ENCODE measurements around the gene GALNT10. TPM values are rescaled to one million over a fixed set of nuclear protein-coding genes. Genes with fewer than 3 reads are reported as not detected.

GALNT10 gene
- total RNA-seq, 1 experiment from 2014 or later: 68.2 TPM

DNA sequence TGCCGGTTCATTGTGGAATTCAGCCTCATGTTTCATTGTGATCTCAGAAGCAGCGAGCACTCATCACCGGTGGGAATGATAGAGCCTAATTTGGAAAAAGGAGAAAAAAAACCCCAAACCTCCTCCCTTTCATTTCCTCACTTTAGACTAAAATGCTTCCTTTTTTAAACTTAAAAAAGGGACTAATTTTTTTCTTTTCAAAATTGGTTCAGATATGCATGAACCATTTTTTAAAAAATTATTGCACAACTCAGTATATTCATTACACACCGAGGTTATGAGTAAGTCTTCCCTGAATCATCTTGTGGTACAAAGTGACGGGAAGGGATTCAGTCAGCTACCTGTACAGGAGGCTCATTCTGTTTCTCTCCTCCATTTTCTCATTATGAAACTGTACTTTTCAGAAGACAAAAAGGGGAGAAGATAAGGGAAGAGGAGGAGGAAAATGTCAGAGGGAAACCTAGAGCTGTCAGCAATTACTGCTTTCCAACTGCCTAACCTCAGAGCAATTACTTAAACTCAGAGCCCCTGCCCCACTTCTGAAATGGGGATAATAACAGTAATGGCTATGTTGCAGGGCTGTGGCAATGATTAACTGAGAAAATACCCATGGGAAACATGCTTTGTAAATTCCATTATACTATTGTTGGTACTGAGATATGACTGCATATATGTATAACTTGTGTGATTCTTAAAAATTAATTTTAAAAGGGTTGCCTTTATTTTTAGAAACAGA is 24.0 kb downstream of the GALNT10 start:
- BruUV-seq (replicated peaks): no TSS peak
- no peaks in the 10 kb centered on the region for H3K9me3 Mint-ChIP-seq (ENCODE audit: low read depth, unreplicated experiment)
- intact Hi-C loops (cut with micrococcal nuclease; ENCODE audit: unreplicated experiment): no loop called here
- H3K4me3 Mint-ChIP-seq (ENCODE audit: low read depth, unreplicated experiment): no peak overlapping the region
- no peak for DNase-seq
- H3K27ac Mint-ChIP-seq (ENCODE audit: unreplicated experiment): peak overlapping the region; percentile 66
- CTCF ChIA-PET: interaction anchor here (1.0 kb wide), 1 partner anchor 20 kb away, joined by 4 read pairs; no protein-coding TSS in a partner anchor
- H3K4me1 Mint-ChIP-seq (ENCODE audit: low read depth, unreplicated experiment): peaks cover 10% of the 10 kb centered on the region
- H3K36me3 Mint-ChIP-seq (ENCODE audit: insufficient read depth, unreplicated experiment): peaks cover 5% of the 10 kb centered on the region
- H3K27me3 Mint-ChIP-seq (ENCODE audit: unreplicated experiment): no peaks in the 10 kb centered on the region
- no peak for TF ChIP-seq CTCF (IDR thresholded peaks at IDR 0.05; ENCODE audit: unreplicated experiment)

GRCh38 chr5:154215571-154216325 is 25.2 kb downstream of the GALNT10 start:
- Mint-ChIP-seq H3K36me3 (ENCODE audit: insufficient read depth, unreplicated experiment) (peaks cover 11% of the 10 kb centered on the region), H3K4me1 (ENCODE audit: low read depth, unreplicated experiment) (peaks cover 21% of the 10 kb centered on the region), H3K9me3 (ENCODE audit: low read depth, unreplicated experiment) (no peaks in the 10 kb centered on the region), H3K27ac (ENCODE audit: unreplicated experiment) (no peak overlapping the region), H3K27me3 (ENCODE audit: unreplicated experiment) (no peaks in the 10 kb centered on the region), H3K4me3 (ENCODE audit: low read depth, unreplicated experiment) (no peak overlapping the region)
- BruUV-seq (replicated peaks): no TSS peak
- intact Hi-C loops (cut with micrococcal nuclease; ENCODE audit: unreplicated experiment): no loop called here
- CTCF ChIA-PET: no interaction called here
- no peak for DNase-seq
- no peak for TF ChIP-seq CTCF (IDR thresholded peaks at IDR 0.05; ENCODE audit: unreplicated experiment)

DNA sequence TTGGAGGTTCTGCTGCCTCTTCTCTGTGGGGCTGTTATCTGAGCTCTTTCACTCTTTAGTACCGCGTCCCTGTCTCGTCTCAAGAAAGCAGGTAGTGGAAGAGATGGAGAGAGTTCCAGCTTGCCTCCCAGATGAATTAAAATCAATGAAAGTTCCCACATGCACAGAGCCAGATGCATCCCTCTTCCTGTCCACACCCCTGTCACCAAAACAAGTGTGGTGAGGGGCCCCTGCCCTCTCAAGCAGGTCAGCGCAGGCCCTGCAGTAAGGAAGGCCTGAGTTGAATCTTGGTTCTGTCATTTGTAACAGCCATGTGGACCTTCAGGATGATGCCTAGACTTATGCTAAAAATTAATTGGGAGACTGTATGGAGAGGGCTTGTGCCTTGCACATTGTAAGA is 26.9 kb downstream of the GALNT10 start:
- no TSS peak for BruUV-seq (replicated peaks)
- CTCF ChIA-PET: interaction anchor here (1.1 kb wide), 1 partner anchor 19 kb away, joined by 5 read pairs; no protein-coding TSS in a partner anchor
- no peak for DNase-seq
- peaks cover 11% of the 10 kb centered on the region for H3K36me3 Mint-ChIP-seq (ENCODE audit: insufficient read depth, unreplicated experiment)
- H3K9me3 Mint-ChIP-seq (ENCODE audit: low read depth, unreplicated experiment): no peaks in the 10 kb centered on the region
- H3K4me3 Mint-ChIP-seq (ENCODE audit: low read depth, unreplicated experiment): no peak overlapping the region
- no peak for TF ChIP-seq CTCF (IDR thresholded peaks at IDR 0.05; ENCODE audit: unreplicated experiment)
- intact Hi-C loops (cut with micrococcal nuclease; ENCODE audit: unreplicated experiment): no loop called here
- peaks cover 38% of the 10 kb centered on the region for H3K4me1 Mint-ChIP-seq (ENCODE audit: low read depth, unreplicated experiment)
- H3K27me3 Mint-ChIP-seq (ENCODE audit: unreplicated experiment): no peaks in the 10 kb centered on the region
- H3K27ac Mint-ChIP-seq (ENCODE audit: unreplicated experiment): no peak overlapping the region

- Mint-ChIP-seq H3K9me3 (ENCODE audit: low read depth, unreplicated experiment) (no peaks in the 10 kb centered on the region), H3K27ac (ENCODE audit: unreplicated experiment) (no peak overlapping the region), H3K4me3 (ENCODE audit: low read depth, unreplicated experiment) (no peak overlapping the region), H3K36me3 (ENCODE audit: insufficient read depth, unreplicated experiment) (peaks cover 11% of the 10 kb centered on the region), H3K4me1 (ENCODE audit: low read depth, unreplicated experiment) (peaks cover 51% of the 10 kb centered on the region), H3K27me3 (ENCODE audit: unreplicated experiment) (no peaks in the 10 kb centered on the region)
- intact Hi-C loops (cut with micrococcal nuclease; ENCODE audit: unreplicated experiment): no loop called here
- CTCF ChIA-PET: interaction anchor here (0.6 kb wide), 1 partner anchor 10 kb away, joined by 3 read pairs; no protein-coding TSS in a partner anchor
- no peak for TF ChIP-seq CTCF (IDR thresholded peaks at IDR 0.05; ENCODE audit: unreplicated experiment)
- BruUV-seq (replicated peaks): no TSS peak
- DNase-seq: no peak
Measured at GRCh38 chr5:154218786-154219185, 28.3 kb downstream of the GALNT10 start.
